CD14-positive monocyte (primary cell): ENCODE measurements around the gene XPNPEP3. TPM values are rescaled to one million over a fixed set of nuclear protein-coding genes. Genes with fewer than 3 reads are reported as not detected.

Source experiments
- DNase-seq, 3 donors: peaks; one replicate each; pipeline ENCODE4 v3.0.0-alpha.2; 2011 to 2022
- H2AFZ ChIP-seq: 2 replicates; pipeline ENCODE4 v1.6.0; 2012; ENCODE audit warnings: mild to moderate bottlenecking, low read depth, low read length, inconsistent platforms; ENCODE audit not compliant: insufficient read depth, poor library complexity, severe bottlenecking
- H3K27ac ChIP-seq, 2 donors: 1 replicate in 1 of 2; 2 replicates in 1 of 2; pipeline ENCODE4 v1.5.1; 2012 to 2013; ENCODE audit warnings: low read length in 2 of 2, control low read depth in 1 of 2, inconsistent platforms in 1 of 2, low read depth in 1 of 2, mild to moderate bottlenecking in 1 of 2
- H3K27me3 ChIP-seq, 2 donors: one replicate each; pipeline versions ENCODE4 v1.6.0 to v1.6.1; 2011 to 2013; ENCODE audit warnings: low read length in 2 of 2; ENCODE audit not compliant: control insufficient read depth in 2 of 2, insufficient read depth in 2 of 2
- H3K36me3 ChIP-seq, 2 donors: replicated peaks in 1 of 2; 1 replicate in 1 of 2; 2 replicates in 1 of 2; pipeline versions ENCODE4 v1.5.1 to v1.6.1; 2012 to 2013; ENCODE audit warnings: low read length in 2 of 2, control low read depth in 1 of 2, inconsistent platforms in 1 of 2, mild to moderate bottlenecking in 1 of 2; ENCODE audit not compliant: insufficient read depth in 2 of 2, control insufficient read depth in 1 of 2
- H3K4me1 ChIP-seq, 2 donors: 1 replicate in 1 of 2; 2 replicates in 1 of 2; pipeline versions ENCODE4 v1.5.1 to v1.6.1; 2012 to 2013; ENCODE audit warnings: low read length in 2 of 2, control low read depth in 1 of 2, inconsistent platforms in 1 of 2, mild to moderate bottlenecking in 1 of 2, moderate library complexity in 1 of 2; ENCODE audit not compliant: insufficient read depth in 2 of 2, control insufficient read depth in 1 of 2
- H3K4me2 ChIP-seq: replicated peaks from 2 replicates; pipeline ENCODE3; 2012; ENCODE audit warnings: low read length, moderate library complexity, mild to moderate bottlenecking; ENCODE audit not compliant: poor library complexity, severe bottlenecking; ENCODE audit errors: extremely low read depth
- H3K4me3 ChIP-seq, 3 experiments: fragments of 200-600 bp in 1 of 3; sonication (generic) in 1 of 3; replicated peaks in 1 of 3; 1 replicate in 2 of 3; 2 replicates in 1 of 3; pipeline ENCODE4 v1.5.1; 2011 to 2013; ENCODE audit warnings: low read length in 3 of 3, mild to moderate bottlenecking in 3 of 3, control low read depth in 2 of 3, low read depth in 2 of 3, inconsistent platforms in 1 of 3, moderate library complexity in 1 of 3
- H3K79me2 ChIP-seq: 2 replicates; pipeline ENCODE4 v1.6.0; 2012; ENCODE audit warnings: mild to moderate bottlenecking, control low read depth, inconsistent platforms, low read length, moderate library complexity; ENCODE audit not compliant: insufficient read depth
- H3K9ac ChIP-seq: 2 replicates; pipeline ENCODE4 v1.6.0; 2017; ENCODE audit warnings: low read length, mild to moderate bottlenecking; ENCODE audit not compliant: insufficient read depth, poor library complexity, severe bottlenecking
- H3K9me3 ChIP-seq, 2 donors: replicated peaks in 1 of 2; 1 replicate in 1 of 2; 2 replicates in 1 of 2; pipeline versions ENCODE4 v1.5.1 to v1.6.1; 2012 to 2013; ENCODE audit warnings: low read length in 2 of 2, control low read depth in 1 of 2; ENCODE audit not compliant: control insufficient read depth in 1 of 2, insufficient read depth in 1 of 2
- H4K20me1 ChIP-seq: 2 replicates; pipeline ENCODE4 v1.6.0; 2012; ENCODE audit warnings: mild to moderate bottlenecking, low read length, control low read depth, moderate library complexity; ENCODE audit not compliant: insufficient read depth
- H3K27ac Mint-ChIP-seq, 7 donors: one replicate each; pipeline ENCODE4 v1.8.0; 2020; ENCODE audit warnings: mild to moderate bottlenecking in 7 of 7, mixed read lengths in 7 of 7, moderate library complexity in 6 of 7, inconsistent platforms in 2 of 7
- H3K27me3 Mint-ChIP-seq, 3 donors: one replicate each; pipeline ENCODE4 v1.8.0; 2021 to 2022; ENCODE audit warnings: low read depth in 3 of 3, mild to moderate bottlenecking in 3 of 3, mixed read lengths in 3 of 3, moderate library complexity in 3 of 3, inconsistent platforms in 1 of 3
- H3K36me3 Mint-ChIP-seq, 2 donors: one replicate each; pipeline ENCODE4 v1.8.0; 2020; ENCODE audit warnings: mixed read lengths in 2 of 2, inconsistent platforms in 1 of 2, mild to moderate bottlenecking in 1 of 2
- H3K4me1 Mint-ChIP-seq: one replicate; pipeline ENCODE4 v1.8.0; 2020; ENCODE audit warnings: mild to moderate bottlenecking, mixed read lengths
- H3K4me3 Mint-ChIP-seq, 2 donors: one replicate each; pipeline ENCODE4 v1.8.0; 2020; ENCODE audit warnings: mild to moderate bottlenecking in 2 of 2, mixed read lengths in 2 of 2, moderate library complexity in 1 of 2
- H3K9me3 Mint-ChIP-seq, 7 donors: one replicate each; pipeline ENCODE4 v1.8.0; 2020 to 2022; ENCODE audit warnings: mixed read lengths in 7 of 7, mild to moderate bottlenecking in 6 of 7, moderate library complexity in 6 of 7, inconsistent platforms in 2 of 7
- WGBS: methylation state at CpG from one replicate; pipeline ENCODE4 v1.1.5; 2013; ENCODE audit warnings: missing lambda C conversion rate; ENCODE audit not compliant: insufficient coverage; 5-methylcytosine and 5-hydroxymethylcytosine counted together
- intact Hi-C, 2 donors: fragments of 100-400 bp; cut with micrococcal nuclease; formaldehyde crosslinking; loops; one replicate each; pipeline versions ENCODE4 v1.15.0 to v1.15.1; 2023
- polyA plus RNA-seq, 3 donors: library from polyadenylated mRNA; depleted of rRNA in 1 of 3; unstranded in 2 of 3; stranded (reverse) in 1 of 3; fragments of 300-500 nt in 2 of 3; fragments of >200 nt in 1 of 3; fragmentation: Illumina TruSeq in 2 of 3; gene quantifications; 1 replicate in 2 of 3; 2 replicates in 1 of 3; pipeline ENCODE4 v1.2.3, GENCODE V29; 2012 to 2021
- TF ChIP-seq, protein P1 (sequence below): fragments of 200-600 bp; IDR thresholded peaks from one replicate; pipeline ENCODE4 v1.8.0; 2022; ENCODE audit warnings: antibody characterized with exemption, mild to moderate bottlenecking

XPNPEP3 gene
- polyA plus RNA-seq, 3 donors: 3.6 to 9.4 (median 7.3) TPM

DNA sequence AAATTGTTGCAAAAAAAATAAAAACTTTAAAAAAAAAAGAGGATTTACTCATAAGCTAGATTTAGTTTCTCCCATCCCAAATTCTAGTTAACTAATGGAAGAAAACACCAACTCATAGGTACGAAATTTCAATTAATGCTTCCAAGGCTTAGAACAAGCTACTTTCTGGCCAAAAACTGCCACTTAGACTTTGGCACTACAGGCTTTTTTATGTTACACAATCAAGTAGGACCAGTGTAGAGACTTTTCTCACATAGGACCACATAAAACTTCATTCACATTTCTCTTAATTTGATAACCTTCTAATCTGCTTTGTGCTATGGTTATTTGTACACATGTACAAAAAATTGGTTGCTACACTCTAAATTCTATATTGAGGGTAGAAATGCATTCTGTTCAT lies 3.6 kb upstream of the XPNPEP3 start:
- peaks cover 14% of the 10 kb centered on the region for H4K20me1 ChIP-seq
- TF ChIP-seq, protein P1, sequence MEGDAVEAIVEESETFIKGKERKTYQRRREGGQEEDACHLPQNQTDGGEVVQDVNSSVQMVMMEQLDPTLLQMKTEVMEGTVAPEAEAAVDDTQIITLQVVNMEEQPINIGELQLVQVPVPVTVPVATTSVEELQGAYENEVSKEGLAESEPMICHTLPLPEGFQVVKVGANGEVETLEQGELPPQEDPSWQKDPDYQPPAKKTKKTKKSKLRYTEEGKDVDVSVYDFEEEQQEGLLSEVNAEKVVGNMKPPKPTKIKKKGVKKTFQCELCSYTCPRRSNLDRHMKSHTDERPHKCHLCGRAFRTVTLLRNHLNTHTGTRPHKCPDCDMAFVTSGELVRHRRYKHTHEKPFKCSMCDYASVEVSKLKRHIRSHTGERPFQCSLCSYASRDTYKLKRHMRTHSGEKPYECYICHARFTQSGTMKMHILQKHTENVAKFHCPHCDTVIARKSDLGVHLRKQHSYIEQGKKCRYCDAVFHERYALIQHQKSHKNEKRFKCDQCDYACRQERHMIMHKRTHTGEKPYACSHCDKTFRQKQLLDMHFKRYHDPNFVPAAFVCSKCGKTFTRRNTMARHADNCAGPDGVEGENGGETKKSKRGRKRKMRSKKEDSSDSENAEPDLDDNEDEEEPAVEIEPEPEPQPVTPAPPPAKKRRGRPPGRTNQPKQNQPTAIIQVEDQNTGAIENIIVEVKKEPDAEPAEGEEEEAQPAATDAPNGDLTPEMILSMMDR: no peak
- DNase-seq: no peak
- H3K9ac ChIP-seq: no peak overlapping the region
- Mint-ChIP-seq H3K4me1 (peaks cover 23% of the 10 kb centered on the region), H3K36me3 (peaks cover 21 to 23% of the 10 kb centered on the region in 2 donors), H3K27me3 (no peaks in the 10 kb centered on the region), H3K4me3 (no peak overlapping the region), H3K27ac (peak overlapping the region in 2 of 7 donors; percentile 31 to 63), H3K9me3 (no peaks in the 10 kb centered on the region)
- no peaks in the 10 kb centered on the region for H3K9me3 ChIP-seq
- no peak overlapping the region for H3K27ac ChIP-seq
- H3K79me2 ChIP-seq: peaks cover 83% of the 10 kb centered on the region
- intact Hi-C loops: no loop called here
- no peak overlapping the region for H3K4me2 ChIP-seq
- no peaks in the 10 kb centered on the region for H3K27me3 ChIP-seq
- H2AFZ ChIP-seq: no peak overlapping the region
- no peak overlapping the region for H3K4me3 ChIP-seq
- 100% methylated on average over 1 of the region's 1 CpG for WGBS
- peaks cover 18 to 28% of the 10 kb centered on the region in 2 donors for H3K4me1 ChIP-seq
- peaks cover 22 to 36% of the 10 kb centered on the region in 2 donors for H3K36me3 ChIP-seq

DNA sequence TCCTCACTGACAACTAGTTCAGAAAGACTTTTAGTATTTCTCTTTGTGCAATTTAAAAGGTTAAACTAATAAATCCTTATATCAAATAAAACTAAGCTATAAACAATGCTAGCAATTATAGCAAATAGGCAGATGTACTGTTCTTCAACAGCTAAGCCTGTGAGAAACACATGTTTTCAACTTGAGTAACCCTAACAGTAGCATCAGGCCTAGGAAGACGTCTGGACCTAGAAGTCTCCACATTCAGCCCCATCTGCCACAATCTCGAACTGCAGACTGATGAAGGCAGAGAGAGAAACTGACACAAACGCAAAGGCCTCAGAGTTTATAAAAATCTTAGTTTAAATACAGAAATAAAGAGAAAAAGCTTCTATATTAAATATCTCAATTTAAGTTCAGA lies 3.0 kb upstream of the XPNPEP3 start:
- peak overlapping the region in 1 of 2 donors; percentile 97 for H3K27ac ChIP-seq
- peaks cover 18 to 28% of the 10 kb centered on the region in 2 donors for H3K4me1 ChIP-seq

More for the DNA sequence above, 3.0 kb upstream of the XPNPEP3 start:
- Histone ChIP-seq H4K20me1 (peaks cover 14% of the 10 kb centered on the region), H3K9ac (no peak overlapping the region), H3K27me3 (no peaks in the 10 kb centered on the region), H2AFZ (no peak overlapping the region), H3K36me3 (peaks cover 16 to 30% of the 10 kb centered on the region in 2 donors), H3K9me3 (no peaks in the 10 kb centered on the region), H3K4me3 (no peak overlapping the region), H3K4me2 (no peak overlapping the region), H3K79me2 (peaks cover 89% of the 10 kb centered on the region)
- intact Hi-C loops: no loop called here
- WGBS: no CpG with 5 or more reads among the region's 3 CpGs
- Mint-ChIP-seq H3K4me3 (no peak overlapping the region), H3K27ac (peak overlapping the region in 3 of 7 donors; percentile 31 to 63 (median 46)), H3K36me3 (peaks cover 17 to 22% of the 10 kb centered on the region in 2 donors), H3K27me3 (no peaks in the 10 kb centered on the region), H3K9me3 (no peaks in the 10 kb centered on the region), H3K4me1 (peaks cover 23% of the 10 kb centered on the region)
- no peak for DNase-seq
- TF ChIP-seq, protein P1: no peak
